Neuronal stem cell (in vitro differentiated cells): ENCODE measurements around the gene DGKK.

Experiments
- DNase-seq: peaks from one replicate; pipeline ENCODE4 v3.0.0-alpha.2; 2013; ENCODE audit warnings: low spot score
- H2AFZ ChIP-seq: one replicate; pipeline ENCODE4 v1.6.1; 2013; ENCODE audit warnings: mild to moderate bottlenecking, low read length, inconsistent platforms
- H2AK5ac ChIP-seq: 2 replicates; pipeline ENCODE4 v1.6.1; 2013; ENCODE audit warnings: low read depth, mild to moderate bottlenecking, inconsistent platforms, low read length, moderate library complexity, mixed read lengths
- H2BK120ac ChIP-seq: 2 replicates; pipeline ENCODE4 v1.6.1; 2013; ENCODE audit warnings: low read depth, mild to moderate bottlenecking, inconsistent platforms, low read length, moderate library complexity, mixed read lengths
- H2BK12ac ChIP-seq: one replicate; pipeline ENCODE4 v1.6.1; 2013; ENCODE audit warnings: low read length, inconsistent platforms
- H2BK15ac ChIP-seq: 2 replicates; pipeline ENCODE4 v1.6.1; 2013; ENCODE audit warnings: mild to moderate bottlenecking, low read length, inconsistent platforms, mixed read lengths
- H2BK5ac ChIP-seq: one replicate; pipeline ENCODE4 v1.6.1; 2013; ENCODE audit warnings: inconsistent platforms, mild to moderate bottlenecking, low read length, moderate library complexity
- H3K14ac ChIP-seq: one replicate; pipeline ENCODE4 v1.6.1; 2013; ENCODE audit warnings: low read length, inconsistent platforms
- H3K18ac ChIP-seq: 2 replicates; pipeline ENCODE4 v1.6.1; 2013; ENCODE audit warnings: low read length, inconsistent platforms
- H3K23ac ChIP-seq: 2 replicates; pipeline ENCODE4 v1.6.1; 2013; ENCODE audit warnings: low read depth, mild to moderate bottlenecking, mixed read lengths, low read length, inconsistent platforms; ENCODE audit not compliant: poor library complexity
- H3K27ac ChIP-seq: replicated peaks from 3 replicates; pipeline ENCODE4 v1.5.1; 2013; ENCODE audit warnings: low read length, inconsistent platforms
- H3K27me3 ChIP-seq, 3 experiments: 2 replicates each; pipeline ENCODE4 v1.6.1; 2013; ENCODE audit warnings: low read length in 3 of 3, mild to moderate bottlenecking in 2 of 3, inconsistent platforms in 1 of 3, low read depth in 1 of 3, mixed read lengths in 1 of 3, moderate library complexity in 1 of 3; ENCODE audit not compliant: control insufficient read depth in 3 of 3, insufficient read depth in 3 of 3
- H3K36me3 ChIP-seq, 2 donors: replicated peaks in 1 of 2; 2 replicates each; pipeline ENCODE4 v1.6.1; 2013; ENCODE audit warnings: low read length in 2 of 2; ENCODE audit not compliant: control insufficient read depth in 2 of 2, insufficient read depth in 2 of 2
- H3K4ac ChIP-seq: 2 replicates; pipeline ENCODE4 v1.6.1; 2013; ENCODE audit warnings: inconsistent platforms, mild to moderate bottlenecking, low read length, moderate library complexity
- H3K4me1 ChIP-seq, 2 donors: 1 replicate in 1 of 2; 2 replicates in 1 of 2; pipeline ENCODE4 v1.6.1; 2013; ENCODE audit warnings: low read length in 2 of 2, low read depth in 1 of 2; ENCODE audit not compliant: control insufficient read depth in 2 of 2, insufficient read depth in 1 of 2
- H3K4me2 ChIP-seq: one replicate; pipeline ENCODE4 v1.6.1; 2013; ENCODE audit warnings: mild to moderate bottlenecking, low read length, inconsistent platforms; ENCODE audit not compliant: insufficient read depth, poor library complexity, severe bottlenecking
- H3K4me3 ChIP-seq, 2 donors: 2 replicates each; pipeline ENCODE4 v1.5.1; 2013; ENCODE audit warnings: low read length in 2 of 2, mild to moderate bottlenecking in 2 of 2, inconsistent platforms in 1 of 2, moderate library complexity in 1 of 2
- H3K79me1 ChIP-seq: one replicate; pipeline ENCODE4 v1.6.1; 2013; ENCODE audit warnings: low read depth, mild to moderate bottlenecking, inconsistent platforms, low read length, moderate library complexity
- H3K9ac ChIP-seq: one replicate; pipeline ENCODE4 v1.6.1; 2013; ENCODE audit warnings: mild to moderate bottlenecking, low read depth, low read length, inconsistent platforms; ENCODE audit not compliant: poor library complexity
- H3K9me3 ChIP-seq, 2 donors: replicated peaks in 1 of 2; 2 replicates each; pipeline versions ENCODE3 to v1.6.1; 2013; ENCODE audit warnings: low read length in 2 of 2, mild to moderate bottlenecking in 2 of 2, inconsistent platforms in 1 of 2, low read depth in 1 of 2, mixed read lengths in 1 of 2, moderate library complexity in 1 of 2; ENCODE audit not compliant: control insufficient read depth in 2 of 2, insufficient read depth in 1 of 2
- H4K8ac ChIP-seq: one replicate; pipeline ENCODE4 v1.6.1; 2013; ENCODE audit warnings: low read depth, mild to moderate bottlenecking, inconsistent platforms, low read length, moderate library complexity
- H4K91ac ChIP-seq: one replicate; pipeline ENCODE4 v1.6.1; 2013; ENCODE audit warnings: low read length, low read depth, mild to moderate bottlenecking, inconsistent platforms; ENCODE audit not compliant: poor library complexity
- WGBS, 2 donors: extraction: QIAGEN DNeasy Blood & Tissue Kit; methylation state at CpG; one replicate each; pipeline ENCODE4 v1.1.7; 2013; ENCODE audit warnings: missing lambda C conversion rate in 2 of 2, mixed read lengths in 1 of 2; ENCODE audit not compliant: insufficient read length in 2 of 2, insufficient replicate concordance in 1 of 2; ENCODE audit errors: extremely low coverage in 2 of 2; 5-methylcytosine and 5-hydroxymethylcytosine counted together

DGKK gene

GRCh38 chrX:50403903-50404302 is 66.7 kb downstream of the DGKK start:
- no peak overlapping the region for H2BK5ac ChIP-seq
- no peaks in the 10 kb centered on the region for H3K79me1 ChIP-seq
- no peaks in the 10 kb centered on the region for H3K9me3 ChIP-seq
- no peak overlapping the region for H2BK15ac ChIP-seq
- no peak overlapping the region for H3K23ac ChIP-seq
- H3K9ac ChIP-seq = no peak overlapping the region
- H4K91ac ChIP-seq = no peak overlapping the region
- H2BK120ac ChIP-seq = no peak overlapping the region
- no CpG with 5 or more reads among the region's 5 CpGs for WGBS, 2 donors
- H3K27ac ChIP-seq = no peak overlapping the region
- H3K4me3 ChIP-seq = no peak overlapping the region
- H3K4me2 ChIP-seq = no peak overlapping the region
- no peak overlapping the region for H2BK12ac ChIP-seq
- H2AFZ ChIP-seq = no peak overlapping the region
- no peaks in the 10 kb centered on the region for H3K27me3 ChIP-seq
- H3K18ac ChIP-seq = no peak overlapping the region
- no peaks in the 10 kb centered on the region for H3K36me3 ChIP-seq
- H3K4me1 ChIP-seq = no peaks in the 10 kb centered on the region
- no peak overlapping the region for H3K14ac ChIP-seq
- H4K8ac ChIP-seq = no peak overlapping the region
- no peak for DNase-seq
- no peak overlapping the region for H2AK5ac ChIP-seq
- no peak overlapping the region for H3K4ac ChIP-seq

GRCh38 chrX:50402886-50403285 is 67.7 kb downstream of the DGKK start:
- H3K4me2 ChIP-seq = no peak overlapping the region
- H3K4ac ChIP-seq = no peak overlapping the region
- no peak overlapping the region for H3K23ac ChIP-seq
- H3K36me3 ChIP-seq = no peaks in the 10 kb centered on the region
- H4K8ac ChIP-seq = no peak overlapping the region
- H3K18ac ChIP-seq = no peak overlapping the region
- no peaks in the 10 kb centered on the region for H3K4me1 ChIP-seq
- H2BK5ac ChIP-seq = no peak overlapping the region
- DNase-seq = no peak
- H2BK12ac ChIP-seq = no peak overlapping the region
- H3K9ac ChIP-seq = no peak overlapping the region
- H4K91ac ChIP-seq = no peak overlapping the region
- H3K14ac ChIP-seq = no peak overlapping the region
- no peak overlapping the region for H2BK15ac ChIP-seq
- H2BK120ac ChIP-seq = no peak overlapping the region
- no CpG with 5 or more reads among the region's 3 CpGs for WGBS, 2 donors
- H3K4me3 ChIP-seq = no peak overlapping the region
- no peak overlapping the region for H3K27ac ChIP-seq
- no peak overlapping the region for H2AFZ ChIP-seq
- no peak overlapping the region for H2AK5ac ChIP-seq
- no peaks in the 10 kb centered on the region for H3K79me1 ChIP-seq
- H3K27me3 ChIP-seq = no peaks in the 10 kb centered on the region
- H3K9me3 ChIP-seq = no peaks in the 10 kb centered on the region

- no peak overlapping the region for H3K4me2 ChIP-seq
- H3K4me1 ChIP-seq = no peaks in the 10 kb centered on the region
- no peak overlapping the region for H3K4me3 ChIP-seq
- no peaks in the 10 kb centered on the region for H3K27me3 ChIP-seq
- no peak overlapping the region for H3K23ac ChIP-seq
- H3K9me3 ChIP-seq = no peaks in the 10 kb centered on the region
- H4K91ac ChIP-seq = no peak overlapping the region
- no peak overlapping the region for H3K4ac ChIP-seq
- no peak overlapping the region for H4K8ac ChIP-seq
- H2AFZ ChIP-seq = no peak overlapping the region
- no peaks in the 10 kb centered on the region for H3K79me1 ChIP-seq
- H2BK15ac ChIP-seq = no peak overlapping the region
- no peak overlapping the region for H3K18ac ChIP-seq
- H3K14ac ChIP-seq = no peak overlapping the region
- no peak overlapping the region for H2BK5ac ChIP-seq
- H3K27ac ChIP-seq = no peak overlapping the region
- WGBS, 2 donors = no CpG with 5 or more reads among the region's 2 CpGs
- H2BK12ac ChIP-seq = no peak overlapping the region
- H3K9ac ChIP-seq = no peak overlapping the region
- H2AK5ac ChIP-seq = no peak overlapping the region
- DNase-seq = no peak
- no peaks in the 10 kb centered on the region for H3K36me3 ChIP-seq
- H2BK120ac ChIP-seq = no peak overlapping the region
Measured at GRCh38 chrX:50393902-50394301, 76.7 kb downstream of the DGKK start.

- no peak overlapping the region for H3K4ac ChIP-seq
- H3K9me3 ChIP-seq = no peaks in the 10 kb centered on the region
- no peak overlapping the region for H2BK15ac ChIP-seq
- H3K4me3 ChIP-seq = no peak overlapping the region
- DNase-seq = no peak
- H3K23ac ChIP-seq = no peak overlapping the region
- H2BK12ac ChIP-seq = no peak overlapping the region
- WGBS, 2 donors = no CpG with 5 or more reads among the region's 2 CpGs
- H3K4me1 ChIP-seq = no peaks in the 10 kb centered on the region
- H2BK120ac ChIP-seq = no peak overlapping the region
- no peak overlapping the region for H3K27ac ChIP-seq
- no peak overlapping the region for H4K8ac ChIP-seq
- no peak overlapping the region for H2AFZ ChIP-seq
- no peaks in the 10 kb centered on the region for H3K36me3 ChIP-seq
- H3K14ac ChIP-seq = no peak overlapping the region
- no peak overlapping the region for H2BK5ac ChIP-seq
- no peak overlapping the region for H3K4me2 ChIP-seq
- H4K91ac ChIP-seq = no peak overlapping the region
- H2AK5ac ChIP-seq = no peak overlapping the region
- H3K79me1 ChIP-seq = no peaks in the 10 kb centered on the region
- peaks cover 0 to 4% (median 0%) of the 10 kb centered on the region in 3 experiments for H3K27me3 ChIP-seq
- H3K18ac ChIP-seq = no peak overlapping the region
- H3K9ac ChIP-seq = no peak overlapping the region
Measured at GRCh38 chrX:50386520-50386919, 84.1 kb downstream of the DGKK start.
